NCI-H1417 treated with DMSO at 0.1 percent for 48 hours (cell line): Measurements from ENCODE around the gene PTMA.
"Not testable (repeated sequence)": the region's sequence is repeated elsewhere in the genome, so short reads cannot be mapped to it uniquely, and the experiment has no call there.

Source experiments
- DNase-seq: peaks from one replicate; lab custom pipeline; 2025; lab: John Stamatoyannopoulos, UW

The PTMA gene

GRCh38 chr2:231696004-231696367, 12.3 kb upstream of the PTMA start:
- DNase-seq = no peak

GRCh38 chr2:231699006-231699405, 9.3 kb upstream of the PTMA start:
- DNase-seq = no peak

- no peak for DNase-seq
Measured at GRCh38 chr2:231701456-231702373, 6.6 kb upstream of the PTMA start.

- DNase-seq = no peak
Measured at GRCh38 chr2:231704017-231704416, 4.3 kb upstream of the PTMA start.

GRCh38 chr2:231706731-231707624, 1.3 kb upstream of the PTMA start:
- DNase-seq = peak; percentile 94

- no peak for DNase-seq
Measured at GRCh38 chr2:231707625-231707926, 749 bp upstream of the PTMA start.

- no peak for DNase-seq
Measured at GRCh38 chr2:231708773-231709635, 679 bp downstream of the PTMA start.

GRCh38 chr2:231709636-231709980, 1.3 kb downstream of the PTMA start:
- DNase-seq = no peak

GRCh38 chr2:231709981-231710798, 1.9 kb downstream of the PTMA start:
- DNase-seq = no peak

GRCh38 chr2:231710799-231711676, 2.7 kb downstream of the PTMA start:
- no peak for DNase-seq

GRCh38 chr2:231711677-231712450, 3.5 kb downstream of the PTMA start:
- DNase-seq = no peak

GRCh38 chr2:231712451-231713021, 4.2 kb downstream of the PTMA start:
- not testable (repeated sequence) for DNase-seq

- DNase-seq = not testable (repeated sequence)
Measured at GRCh38 chr2:231713406-231713729, 5.0 kb downstream of the PTMA start.

- DNase-seq = no peak
Measured at GRCh38 chr2:231713730-231714638, 5.7 kb downstream of the PTMA start.

GRCh38 chr2:231714639-231715498, 6.5 kb downstream of the PTMA start:
- DNase-seq = no peak

- DNase-seq = no peak
Measured at GRCh38 chr2:231715499-231715837, 7.1 kb downstream of the PTMA start.

GRCh38 chr2:231715988-231716616, 7.8 kb downstream of the PTMA start:
- no peak for DNase-seq
